ENCODE measurements around the gene AMER2.

Gene AMER2

GRCh38 chr13:25175431-25175830, 3.3 kb upstream of the AMER2 start:
- no peak for DNase-seq (ENCODE audit: extremely low read depth, low read depth)
- TF ChIP-seq CTCF (IDR thresholded peaks at IDR 0.05; ENCODE audit: low read depth, low read length) = no peak

GRCh38 chr13:25175026-25175425, 2.9 kb upstream of the AMER2 start:
- no peak for DNase-seq (ENCODE audit: extremely low read depth, low read depth)
- no peak for TF ChIP-seq CTCF (IDR thresholded peaks at IDR 0.05; ENCODE audit: low read depth, low read length)

GRCh38 chr13:25174304-25174703, 2.2 kb upstream of the AMER2 start:
- DNase-seq (ENCODE audit: extremely low read depth, low read depth) = no peak
- no peak for TF ChIP-seq CTCF (IDR thresholded peaks at IDR 0.05; ENCODE audit: low read depth, low read length)

- TF ChIP-seq CTCF (IDR thresholded peaks at IDR 0.05; ENCODE audit: low read depth, low read length) = no peak
- no peak for DNase-seq (ENCODE audit: extremely low read depth, low read depth)
These were observed 179 bp upstream of the AMER2 start for GRCh38 chr13:25172303-25172630.

GRCh38 chr13:25171170-25171516, 945 bp downstream of the AMER2 start:
- no peak for DNase-seq (ENCODE audit: extremely low read depth, low read depth)
- TF ChIP-seq CTCF (IDR thresholded peaks at IDR 0.05; ENCODE audit: low read depth, low read length) = no peak

GRCh38 chr13:25170554-25171111, 1.5 kb downstream of the AMER2 start:
- DNase-seq (ENCODE audit: extremely low read depth, low read depth) = no peak
- TF ChIP-seq CTCF (IDR thresholded peaks at IDR 0.05; ENCODE audit: low read depth, low read length) = no peak

- DNase-seq (ENCODE audit: extremely low read depth, low read depth) = no peak
- no peak for TF ChIP-seq CTCF (IDR thresholded peaks at IDR 0.05; ENCODE audit: low read depth, low read length)
These were observed 2.0 kb downstream of the AMER2 start for GRCh38 chr13:25169951-25170553.

Measured in AG09319 (cell line).